PC-3 (cell line): ENCODE results near the gene UNC93A.

ENCODE experiments used
- EZH2 ChIP-seq: fragments of 300-600 bp; sonication (generic); IDR thresholded peaks from one replicate; pipeline ENCODE4 v1.6.1; 2017; ENCODE audit warnings: antibody characterized with exemption, mild to moderate bottlenecking, low read length; ENCODE audit not compliant: unreplicated experiment
- EZH2phosphoT487 ChIP-seq: fragments of 300-600 bp; sonication (generic); IDR thresholded peaks from 2 replicates; pipeline ENCODE4 v1.6.1; 2018; ENCODE audit warnings: mild to moderate bottlenecking, antibody characterized with exemption, low read length, borderline replicate concordance
- TF ChIP-seq, protein P1 (sequence below): fragments of 300-600 bp; sonication (generic); conservative IDR thresholded peaks from 2 replicates; pipeline ENCODE4 v1.5.1; 2017; ENCODE audit warnings: antibody characterized with exemption, low read depth, mild to moderate bottlenecking, low read length

DNA sequence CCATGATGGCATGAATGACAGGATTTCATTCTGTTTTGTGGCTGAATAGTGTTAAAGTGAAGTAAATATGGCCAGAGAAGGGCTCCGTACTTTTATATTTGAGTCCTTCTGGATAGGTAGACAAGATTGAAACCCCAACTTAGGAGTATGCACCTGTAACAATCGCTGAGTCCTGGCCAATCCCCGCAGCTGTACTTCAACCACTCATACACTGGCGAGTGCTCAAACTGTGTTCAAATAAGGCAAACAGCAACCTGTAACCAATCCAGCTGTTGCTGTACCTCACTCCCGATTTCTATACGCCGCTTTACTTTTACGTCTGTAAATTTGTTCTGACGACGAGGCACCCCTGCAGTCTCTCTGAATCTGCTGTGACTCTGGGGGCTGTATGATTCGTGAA is 40.5 kb downstream of the UNC93A start:
- TF ChIP-seq, protein P1, sequence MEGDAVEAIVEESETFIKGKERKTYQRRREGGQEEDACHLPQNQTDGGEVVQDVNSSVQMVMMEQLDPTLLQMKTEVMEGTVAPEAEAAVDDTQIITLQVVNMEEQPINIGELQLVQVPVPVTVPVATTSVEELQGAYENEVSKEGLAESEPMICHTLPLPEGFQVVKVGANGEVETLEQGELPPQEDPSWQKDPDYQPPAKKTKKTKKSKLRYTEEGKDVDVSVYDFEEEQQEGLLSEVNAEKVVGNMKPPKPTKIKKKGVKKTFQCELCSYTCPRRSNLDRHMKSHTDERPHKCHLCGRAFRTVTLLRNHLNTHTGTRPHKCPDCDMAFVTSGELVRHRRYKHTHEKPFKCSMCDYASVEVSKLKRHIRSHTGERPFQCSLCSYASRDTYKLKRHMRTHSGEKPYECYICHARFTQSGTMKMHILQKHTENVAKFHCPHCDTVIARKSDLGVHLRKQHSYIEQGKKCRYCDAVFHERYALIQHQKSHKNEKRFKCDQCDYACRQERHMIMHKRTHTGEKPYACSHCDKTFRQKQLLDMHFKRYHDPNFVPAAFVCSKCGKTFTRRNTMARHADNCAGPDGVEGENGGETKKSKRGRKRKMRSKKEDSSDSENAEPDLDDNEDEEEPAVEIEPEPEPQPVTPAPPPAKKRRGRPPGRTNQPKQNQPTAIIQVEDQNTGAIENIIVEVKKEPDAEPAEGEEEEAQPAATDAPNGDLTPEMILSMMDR = no peak
- TF ChIP-seq EZH2 = no peak
- TF ChIP-seq EZH2phosphoT487 = no peak
